ENCODE data around the gene RFC5.

The RFC5 gene

DNA sequence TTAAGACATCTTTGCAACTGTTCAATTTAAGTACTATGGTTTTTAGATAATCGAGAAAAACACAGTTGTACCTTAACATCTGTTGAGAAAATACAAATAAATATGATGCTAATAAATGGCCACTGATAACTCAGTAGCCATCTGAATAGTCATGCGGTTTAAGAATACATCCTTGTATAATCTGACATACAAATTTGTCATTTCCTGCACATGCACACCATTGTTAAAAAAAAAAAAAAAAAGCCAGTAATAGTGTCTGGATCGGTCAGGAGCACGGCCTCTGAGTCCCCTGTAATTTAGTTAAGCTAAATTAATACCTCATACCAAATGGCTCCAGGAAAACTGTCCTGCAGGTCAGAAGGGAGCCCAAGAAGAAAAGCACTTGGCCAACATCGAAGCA is 16.8 kb downstream of the RFC5 start:
- H3K27ac Mint-ChIP-seq: peak overlapping the region; percentile 97
- no peak overlapping the region for H3K4me3 Mint-ChIP-seq
- no peaks in the 10 kb centered on the region for H3K9me3 Mint-ChIP-seq
- ATAC-seq: no peak
- no peak for DNase-seq (ENCODE audit: low spot score in 2 of 2)
- peaks cover 29% of the 10 kb centered on the region for H3K4me1 Mint-ChIP-seq
- peaks cover 100% of the 10 kb centered on the region for H3K36me3 Mint-ChIP-seq

DNA sequence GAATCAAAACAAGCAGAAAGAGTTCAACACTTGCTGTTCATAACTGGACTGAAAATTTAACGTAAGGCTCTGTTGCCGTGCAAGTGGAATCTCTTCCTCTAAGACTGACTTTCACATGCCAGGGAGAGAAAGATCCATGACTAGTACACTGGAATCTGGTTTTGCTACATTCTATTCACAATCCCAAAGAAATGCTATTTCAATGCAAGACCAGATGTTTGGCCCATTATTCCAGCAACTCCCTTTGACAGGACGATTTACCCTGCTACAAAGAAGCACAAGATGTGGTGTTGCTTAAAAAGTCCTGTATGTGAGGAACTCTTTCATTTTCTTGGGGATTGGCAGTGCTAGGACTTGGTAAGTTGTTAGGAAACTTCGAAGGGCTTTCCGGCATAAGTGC is 17.4 kb downstream of the RFC5 start:
- DNase-seq (ENCODE audit: low spot score in 2 of 2) (no peak), ATAC-seq (no peak)
- H3K4me1 Mint-ChIP-seq: peaks cover 29% of the 10 kb centered on the region
- peak overlapping the region; percentile 38 for H3K4me3 Mint-ChIP-seq
- H3K9me3 Mint-ChIP-seq: no peaks in the 10 kb centered on the region
- peak overlapping the region; percentile 97 for H3K27ac Mint-ChIP-seq
- peaks cover 100% of the 10 kb centered on the region for H3K36me3 Mint-ChIP-seq

DNA sequence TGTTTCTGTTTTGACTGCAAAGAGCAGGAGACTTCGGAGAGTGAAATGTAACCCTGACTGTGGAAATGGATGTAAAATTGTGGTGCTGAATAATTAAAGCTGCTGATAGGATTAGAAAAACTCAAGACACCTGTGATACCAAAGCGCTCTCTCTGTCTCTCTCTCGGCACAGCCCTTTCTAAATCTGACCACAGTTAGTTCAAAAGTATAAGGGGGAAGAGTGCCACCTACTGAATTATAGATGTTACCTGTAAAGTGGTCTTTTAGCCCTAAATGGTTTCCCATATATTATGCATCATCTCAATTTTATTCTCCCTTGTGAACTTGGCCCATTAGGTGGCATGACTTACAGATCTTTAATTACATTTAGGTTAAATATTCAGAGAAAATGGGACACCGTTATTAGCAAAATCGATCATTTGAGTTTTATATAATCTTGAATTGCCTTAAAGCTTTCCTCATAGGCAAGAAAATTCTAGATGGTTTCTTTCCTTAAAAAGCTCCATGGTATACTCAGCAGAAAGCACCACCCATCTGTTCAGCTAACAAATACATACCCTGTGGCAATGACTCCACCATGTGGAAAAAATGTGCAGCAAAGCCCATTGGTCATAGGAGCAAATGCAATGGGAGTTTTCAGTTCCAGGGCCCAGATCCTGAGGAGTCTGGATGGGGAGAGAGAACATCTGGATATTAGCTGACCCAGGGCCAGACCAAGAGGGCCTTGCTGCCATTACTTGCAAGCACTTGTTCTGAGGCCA is 18.1 kb downstream of the RFC5 start:
- Mint-ChIP-seq H3K9me3 (no peaks in the 10 kb centered on the region), H3K4me3 (peak overlapping the region; percentile 38), H3K27ac (peak overlapping the region; percentile 97), H3K36me3 (peaks cover 100% of the 10 kb centered on the region), H3K4me1 (peaks cover 29% of the 10 kb centered on the region)
- DNase-seq (ENCODE audit: low spot score in 2 of 2): no peak
- ATAC-seq: no peak

DNA sequence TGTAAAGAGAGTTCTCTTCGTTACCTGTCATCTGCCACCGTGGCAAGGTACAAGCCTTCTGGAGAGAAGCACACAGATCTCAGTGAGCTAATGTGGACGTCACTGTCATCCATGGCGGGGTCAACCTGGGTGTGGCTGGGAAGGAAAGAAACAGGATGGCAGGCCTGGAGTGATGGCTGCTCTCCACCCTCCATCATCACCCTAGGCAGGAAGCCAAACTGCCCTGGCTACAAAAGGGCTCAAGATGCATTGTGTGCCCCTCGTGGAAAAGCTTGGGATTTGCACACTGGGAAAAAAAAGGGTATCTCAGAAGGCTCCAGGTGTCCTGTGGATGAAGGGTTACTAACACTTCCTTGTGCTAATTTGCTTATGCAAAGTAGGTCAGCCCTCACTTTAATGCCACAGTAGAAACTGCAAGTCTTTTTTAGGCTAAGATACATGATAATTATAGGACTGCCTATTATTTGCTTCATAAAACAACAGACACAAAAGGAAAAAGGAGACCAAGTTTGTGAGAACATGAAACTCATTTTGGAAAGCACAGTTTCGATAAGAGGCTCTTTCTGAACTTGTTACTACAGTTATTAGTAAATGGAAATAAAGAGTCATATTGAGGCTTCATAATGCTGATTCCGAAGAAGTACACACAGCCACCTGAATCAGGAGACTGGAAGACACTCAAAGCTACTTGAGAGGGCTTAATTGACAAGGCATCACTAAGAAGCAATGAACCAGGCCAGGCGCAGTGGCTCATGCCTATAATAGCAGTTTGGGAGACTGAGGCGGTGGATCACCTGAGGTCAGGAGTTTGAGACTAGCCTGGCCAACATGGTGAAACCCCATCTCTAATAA is 18.9 kb downstream of the RFC5 start:
- ATAC-seq (peak; percentile 95), DNase-seq (ENCODE audit: low spot score in 2 of 2) (peak in 1 of 2 donors; percentile 61)
- H3K4me1 Mint-ChIP-seq: peaks cover 29% of the 10 kb centered on the region

DNA sequence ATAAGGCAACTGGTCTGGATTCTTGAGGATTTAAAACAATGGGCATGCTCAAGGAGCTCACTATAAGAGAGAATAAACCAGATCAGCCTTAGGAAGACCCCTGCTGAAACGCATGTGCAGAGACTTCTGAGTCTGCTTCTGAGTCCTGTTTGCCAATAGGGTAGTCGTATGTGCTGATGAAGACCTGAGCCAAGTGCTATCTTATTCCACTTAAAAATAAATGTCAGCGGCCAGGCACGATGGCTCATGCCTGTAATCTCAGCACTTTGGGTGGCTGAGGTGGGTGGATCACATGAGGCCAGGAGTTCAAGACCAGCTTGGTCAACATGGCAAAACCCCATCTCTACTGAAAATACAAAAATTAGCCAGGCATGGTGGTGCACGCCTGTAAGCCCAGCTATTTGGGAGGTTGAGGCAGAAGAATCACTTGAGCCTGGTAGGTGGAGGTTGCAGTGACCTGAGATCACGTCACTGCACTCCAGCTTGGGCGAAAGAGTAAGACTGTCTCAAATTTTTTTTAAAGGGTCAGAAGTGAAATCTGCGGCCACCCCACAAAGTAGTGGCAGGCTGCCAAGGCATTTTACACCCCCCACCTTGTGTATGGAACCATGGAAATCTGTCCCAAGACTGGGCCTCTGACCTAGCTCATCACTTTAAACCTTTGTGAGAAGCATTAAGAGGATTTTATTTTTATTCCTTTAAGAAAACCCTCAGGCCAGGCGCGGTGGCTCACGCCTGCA is 20.3 kb downstream of the RFC5 start:
- peak overlapping the region; percentile 97 for H3K27ac Mint-ChIP-seq
- H3K36me3 Mint-ChIP-seq: peaks cover 100% of the 10 kb centered on the region
- H3K4me3 Mint-ChIP-seq: no peak overlapping the region
- no peak for ATAC-seq
- no peak for DNase-seq (ENCODE audit: low spot score in 2 of 2)
- peaks cover 36% of the 10 kb centered on the region for H3K4me1 Mint-ChIP-seq
- H3K9me3 Mint-ChIP-seq: no peaks in the 10 kb centered on the region

More for the DNA sequence above, 18.9 kb downstream of the RFC5 start:
- H3K27ac Mint-ChIP-seq: peak overlapping the region; percentile 97
- no peaks in the 10 kb centered on the region for H3K9me3 Mint-ChIP-seq
- peak overlapping the region; percentile 38 for H3K4me3 Mint-ChIP-seq
- H3K36me3 Mint-ChIP-seq: peaks cover 100% of the 10 kb centered on the region

DNA sequence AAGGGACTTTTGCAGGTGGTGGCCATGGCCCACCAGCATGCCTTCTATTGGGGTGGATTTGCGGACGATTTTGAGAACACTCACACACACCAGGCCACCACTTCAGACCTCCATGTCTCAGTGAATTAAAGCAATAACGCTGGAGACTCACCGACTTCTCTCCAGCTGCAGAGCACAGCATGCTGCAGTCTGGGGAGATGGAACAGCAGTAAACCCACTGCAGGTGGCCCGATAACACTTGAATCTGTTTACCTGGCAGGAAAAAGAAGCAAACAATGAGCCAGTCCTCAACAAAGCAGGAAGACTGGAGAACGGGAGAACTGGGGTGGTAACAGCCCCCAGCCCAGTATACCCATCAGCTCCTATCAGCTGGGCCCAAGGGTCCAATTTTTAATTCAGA is 21.6 kb downstream of the RFC5 start:
- Mint-ChIP-seq H3K9me3 (no peaks in the 10 kb centered on the region), H3K4me3 (no peak overlapping the region), H3K4me1 (peaks cover 47% of the 10 kb centered on the region), H3K27ac (peak overlapping the region; percentile 12), H3K36me3 (peaks cover 100% of the 10 kb centered on the region)
- ATAC-seq (no peak), DNase-seq (ENCODE audit: low spot score in 2 of 2) (no peak)

DNA sequence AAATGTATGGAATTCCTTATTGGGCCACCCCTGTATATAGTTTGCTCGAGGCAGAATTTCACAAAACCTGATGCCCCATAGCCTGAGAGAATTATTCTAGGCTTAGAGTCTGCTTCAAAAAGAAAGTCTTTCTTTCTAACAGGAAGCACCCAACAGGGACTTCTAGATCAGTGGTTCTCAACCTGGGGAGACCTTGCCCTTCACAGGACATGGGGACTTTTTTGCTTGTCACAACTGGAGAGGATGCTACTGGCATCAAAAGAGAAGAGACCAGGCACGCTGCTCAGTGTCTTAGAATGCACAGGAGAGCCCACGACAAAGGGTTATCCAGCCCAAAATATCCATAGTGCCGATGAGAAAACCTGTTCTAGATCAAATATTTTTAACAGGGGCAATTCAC is 25.6 kb downstream of the RFC5 start:
- H3K36me3 Mint-ChIP-seq: peaks cover 100% of the 10 kb centered on the region
- peak; percentile 22 for ATAC-seq

DNA sequence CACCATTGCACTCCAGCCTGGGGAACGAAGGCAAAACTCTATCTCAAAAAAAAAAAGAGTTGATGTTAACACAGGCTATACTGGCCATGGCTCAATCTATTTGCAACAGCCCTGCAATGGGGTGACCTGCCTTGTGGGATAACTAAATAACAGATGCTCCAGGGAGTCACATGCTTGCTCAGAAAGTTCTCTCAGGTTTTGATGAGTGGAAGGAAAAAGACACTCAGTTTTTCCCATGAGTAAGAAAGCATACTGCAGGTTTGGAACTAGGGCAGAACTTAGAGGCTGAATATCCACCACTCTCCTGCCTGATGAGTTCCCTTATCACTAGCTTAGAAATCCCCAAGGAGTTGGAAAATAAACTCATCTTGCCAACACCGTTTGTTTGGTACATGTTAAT is 27.6 kb downstream of the RFC5 start:
- peaks cover 42% of the 10 kb centered on the region for H3K4me1 Mint-ChIP-seq
- peak overlapping the region; percentile 23 for H3K4me3 Mint-ChIP-seq
- no peaks in the 10 kb centered on the region for H3K9me3 Mint-ChIP-seq
- ATAC-seq (peak; percentile 72), DNase-seq (ENCODE audit: low spot score in 2 of 2) (no peak)
- peaks cover 99% of the 10 kb centered on the region for H3K36me3 Mint-ChIP-seq
- H3K27ac Mint-ChIP-seq: peak overlapping the region; percentile 91

More for the DNA sequence above, 25.6 kb downstream of the RFC5 start:
- peaks cover 42% of the 10 kb centered on the region for H3K4me1 Mint-ChIP-seq
- DNase-seq (ENCODE audit: low spot score in 2 of 2): no peak
- no peaks in the 10 kb centered on the region for H3K9me3 Mint-ChIP-seq
- H3K4me3 Mint-ChIP-seq: no peak overlapping the region
- H3K27ac Mint-ChIP-seq: peak overlapping the region; percentile 91

DNA sequence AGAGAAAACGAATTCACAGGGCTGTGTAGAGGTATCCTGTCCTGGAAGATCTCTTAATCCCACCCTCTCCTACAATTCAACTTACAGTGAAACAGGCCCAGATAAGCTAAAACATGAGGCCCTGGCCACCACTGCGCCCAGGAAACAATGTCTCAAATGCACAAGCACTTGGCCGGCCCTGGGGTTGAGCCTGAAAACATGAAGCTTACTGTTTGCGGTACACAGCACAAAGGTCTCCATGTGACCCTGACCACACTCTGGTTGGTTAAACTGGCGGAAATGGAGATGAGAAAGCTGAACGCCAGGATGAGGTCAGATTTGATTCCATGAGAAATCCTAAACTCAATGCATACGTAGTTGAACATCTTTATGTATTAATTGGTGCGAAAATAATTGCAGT is 28.1 kb downstream of the RFC5 start:
- peaks cover 99% of the 10 kb centered on the region for H3K36me3 Mint-ChIP-seq
- peaks cover 42% of the 10 kb centered on the region for H3K4me1 Mint-ChIP-seq
- peak overlapping the region; percentile 91 for H3K27ac Mint-ChIP-seq
- no peak for DNase-seq (ENCODE audit: low spot score in 2 of 2)
- no peak for ATAC-seq
- H3K4me3 Mint-ChIP-seq: peak overlapping the region; percentile 23
- no peaks in the 10 kb centered on the region for H3K9me3 Mint-ChIP-seq

DNA sequence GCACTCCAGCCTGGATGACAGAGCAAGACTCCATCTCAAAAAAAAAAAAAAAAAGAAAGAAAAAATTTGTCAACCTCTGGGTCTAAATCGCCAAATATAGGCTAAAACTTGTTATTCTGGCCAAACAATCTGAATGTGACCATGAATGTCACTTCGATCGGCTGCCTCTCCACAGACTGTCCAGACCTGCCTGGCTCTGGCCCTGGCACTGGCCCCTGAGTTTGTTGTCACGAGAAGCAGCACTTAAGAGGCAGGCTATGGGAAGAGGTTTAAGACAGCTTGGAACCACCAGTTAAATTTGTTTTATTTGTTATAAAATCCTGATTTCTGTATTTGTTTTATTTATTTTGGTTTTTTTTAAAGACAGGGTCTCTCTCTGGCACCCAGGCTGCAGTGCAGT is 29.9 kb downstream of the RFC5 start:
- ATAC-seq (no peak), DNase-seq (ENCODE audit: low spot score in 2 of 2) (no peak)
- peaks cover 99% of the 10 kb centered on the region for H3K36me3 Mint-ChIP-seq
- no peak overlapping the region for H3K4me3 Mint-ChIP-seq
- H3K4me1 Mint-ChIP-seq: peaks cover 44% of the 10 kb centered on the region
- no peaks in the 10 kb centered on the region for H3K9me3 Mint-ChIP-seq
- no peak overlapping the region for H3K27ac Mint-ChIP-seq

DNA sequence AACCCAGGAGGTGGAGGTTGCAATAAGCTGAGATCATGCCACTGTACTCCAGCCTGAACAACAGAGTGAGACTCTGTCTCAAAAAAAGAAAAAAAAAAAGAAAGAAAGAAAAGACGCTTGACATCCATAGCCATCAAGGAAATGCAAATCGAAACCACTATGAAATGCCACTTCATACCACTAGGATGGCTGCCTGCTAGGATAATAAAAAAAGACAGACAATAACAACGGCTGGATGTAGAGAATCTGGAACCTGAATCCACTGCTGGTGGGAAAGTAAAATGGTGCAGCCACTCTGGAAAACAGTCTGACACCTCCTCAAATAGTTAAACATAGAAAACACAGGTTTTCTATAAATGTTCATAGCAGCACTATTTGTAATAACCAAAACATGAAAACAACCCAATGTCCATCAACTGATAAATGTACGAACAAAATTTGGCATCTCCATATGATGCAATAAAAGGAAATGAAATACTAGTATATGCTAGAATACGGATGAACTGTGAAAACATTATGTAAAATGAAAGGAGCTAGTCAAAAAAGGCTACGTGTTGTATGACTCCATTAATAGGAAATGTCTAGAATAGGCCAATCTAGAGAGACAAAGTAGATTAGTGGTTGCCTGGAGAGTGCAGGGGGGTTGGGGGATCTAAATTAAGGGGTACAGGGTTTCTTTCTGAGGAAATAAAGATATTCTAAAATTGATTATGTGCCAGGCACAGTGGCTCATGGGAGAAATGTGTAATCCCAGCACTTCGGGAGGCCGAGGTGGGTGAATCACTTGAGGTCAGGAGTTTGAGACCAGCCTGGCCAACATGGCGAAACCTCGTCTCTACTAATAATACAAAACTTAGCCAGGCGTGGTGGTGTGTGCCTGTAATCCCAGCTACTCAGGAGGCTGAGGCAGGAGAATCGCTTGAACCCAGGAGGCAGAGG is 34.7 kb downstream of the RFC5 start:
- Mint-ChIP-seq H3K4me1 (peaks cover 36% of the 10 kb centered on the region), H3K4me3 (peak overlapping the region; percentile 48), H3K9me3 (no peaks in the 10 kb centered on the region), H3K27ac (peak overlapping the region; percentile 89), H3K36me3 (peaks cover 84% of the 10 kb centered on the region)
- peak in 1 of 2 donors; percentile 67 for DNase-seq (ENCODE audit: low spot score in 2 of 2)
- peak; percentile 66 for ATAC-seq

DNA sequence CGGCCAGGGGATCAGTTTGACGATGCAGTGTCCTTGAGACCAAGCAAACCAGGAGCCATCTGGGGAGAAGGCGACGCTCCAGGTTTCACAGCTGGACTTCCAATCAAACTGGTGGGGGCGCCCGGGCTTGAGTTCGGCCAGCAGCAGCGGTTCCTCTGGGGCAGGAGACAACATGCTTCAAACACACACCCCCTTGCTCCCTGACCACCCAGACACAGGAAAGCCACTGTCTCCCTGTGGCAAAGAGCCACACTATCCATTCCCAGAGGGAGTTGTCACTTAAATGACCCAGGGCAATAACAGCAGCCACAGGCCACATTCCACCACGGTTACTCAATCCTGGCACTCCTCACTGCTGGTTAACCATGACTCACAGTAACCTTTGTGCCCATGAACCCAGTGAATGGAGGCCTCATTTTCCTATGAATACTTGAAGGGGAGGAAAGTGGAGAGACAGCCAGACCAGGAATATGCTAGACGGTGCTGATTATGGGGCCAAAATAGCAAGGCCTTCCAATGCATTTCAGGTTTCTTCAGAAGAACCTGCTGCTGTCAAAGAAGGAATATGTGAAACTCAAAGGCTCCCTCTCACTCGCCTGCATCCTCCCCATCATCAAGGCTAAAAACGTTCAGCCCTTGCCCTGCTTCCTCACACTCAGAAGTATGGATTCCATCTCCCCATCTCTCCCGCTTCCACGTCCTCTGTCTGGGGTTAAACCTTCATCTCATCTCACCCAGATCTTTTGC is 36.0 kb downstream of the RFC5 start:
- Mint-ChIP-seq H3K36me3 (peaks cover 74% of the 10 kb centered on the region), H3K27ac (peak overlapping the region; percentile 89), H3K4me1 (peaks cover 38% of the 10 kb centered on the region), H3K9me3 (no peaks in the 10 kb centered on the region), H3K4me3 (peak overlapping the region; percentile 48)
- peak in 1 of 2 donors; percentile 75 for DNase-seq (ENCODE audit: low spot score in 2 of 2)
- ATAC-seq: peak; percentile 87

DNA sequence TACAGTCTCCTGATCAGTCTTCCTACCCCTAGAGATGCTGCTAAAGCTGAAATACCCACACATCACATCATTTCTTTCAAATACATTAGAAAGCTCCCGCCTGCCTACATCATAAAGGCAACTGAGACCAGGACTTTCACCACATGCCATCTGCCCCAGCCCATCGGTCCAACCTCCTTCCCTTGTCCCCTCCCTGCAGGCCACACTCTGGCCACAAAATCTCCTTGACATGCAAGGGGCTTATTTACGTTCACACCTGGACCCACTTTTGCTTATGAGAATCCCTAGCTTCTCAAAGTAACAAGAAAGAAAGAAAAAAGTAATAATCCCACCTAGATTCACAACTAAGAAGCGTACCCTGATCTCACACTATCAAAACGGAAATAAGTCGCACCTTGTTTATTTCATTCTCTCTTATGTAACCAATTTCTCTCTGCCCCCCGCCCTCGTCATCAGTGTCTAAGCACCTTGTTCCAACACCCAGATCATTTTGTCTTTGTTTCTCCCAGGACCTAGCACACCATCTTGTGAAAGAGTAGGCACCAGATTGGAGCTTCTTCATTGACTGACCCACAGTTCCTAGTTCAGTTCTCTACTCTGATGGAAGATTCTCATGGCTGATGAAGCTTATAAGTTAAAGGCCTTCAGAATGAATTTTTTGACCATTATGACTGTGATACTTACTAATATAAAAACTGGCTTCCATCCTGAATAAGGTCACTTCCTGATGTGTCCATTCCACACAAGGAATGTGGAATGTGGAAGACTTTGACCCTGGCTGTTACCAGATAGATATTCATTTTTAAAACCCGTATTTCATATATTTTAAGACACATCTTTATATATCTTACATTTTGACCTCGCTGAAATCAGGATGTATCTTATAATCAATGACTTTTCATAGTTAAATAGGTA is 36.8 kb downstream of the RFC5 start:
- peaks cover 71% of the 10 kb centered on the region for H3K36me3 Mint-ChIP-seq
- ATAC-seq (peak; percentile 7), DNase-seq (ENCODE audit: low spot score in 2 of 2) (peak in 1 of 2 donors; percentile 62)
- no peaks in the 10 kb centered on the region for H3K9me3 Mint-ChIP-seq
- H3K4me3 Mint-ChIP-seq: peak overlapping the region; percentile 48
- peaks cover 42% of the 10 kb centered on the region for H3K4me1 Mint-ChIP-seq
- peak overlapping the region; percentile 89 for H3K27ac Mint-ChIP-seq
